Suprapubic skin (tissue), 2 donors: Measurements from ENCODE around the gene SLC22A1.

Experiments
- EP300 ChIP-seq: sonication (generic); formaldehyde crosslinking; IDR thresholded peaks from one replicate; pipeline ENCODE4 v1.6.1; 2017; ENCODE audit warnings: antibody characterized with exemption
- POLR2A ChIP-seq, 2 donors: fragments of 450-650 bp; IDR thresholded peaks; one replicate each; pipeline ENCODE4 v1.6.1; 2017; ENCODE audit warnings: antibody characterized with exemption in 2 of 2, mild to moderate bottlenecking in 2 of 2, moderate library complexity in 2 of 2

DNA sequence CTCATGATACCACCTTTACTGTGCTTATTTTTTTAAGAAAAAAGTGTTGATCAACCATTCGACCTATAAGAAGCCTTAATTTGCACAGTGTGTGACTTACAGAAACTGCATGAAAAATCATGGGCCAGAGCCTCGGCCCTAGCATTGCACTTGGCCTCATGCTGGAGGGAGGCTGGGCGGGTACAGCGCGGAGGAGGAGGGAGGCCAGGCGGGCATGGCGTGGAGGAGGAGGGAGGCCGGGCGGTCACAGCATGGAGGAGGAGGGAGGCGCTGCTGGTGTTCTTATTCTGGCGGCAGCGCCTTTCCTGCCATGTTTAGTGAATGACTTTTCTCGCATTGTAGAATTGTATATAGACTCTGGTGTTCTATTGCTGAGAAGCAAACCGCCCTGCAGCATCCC lies 15.6 kb upstream of the SLC22A1 start:
- TF ChIP-seq EP300 (no peak), POLR2A (IDR thresholded peaks at IDR 0.05) (no peak)
